ENCODE results near the gene TMPRSS9. TPM values are rescaled to one million over a fixed set of nuclear protein-coding genes. Genes with fewer than 3 reads are reported as not detected.

The TMPRSS9 gene
- total RNA-seq, 3 donors from 2014 or later: 0.17 to 0.41 TPM; not detected in 1

DNA sequence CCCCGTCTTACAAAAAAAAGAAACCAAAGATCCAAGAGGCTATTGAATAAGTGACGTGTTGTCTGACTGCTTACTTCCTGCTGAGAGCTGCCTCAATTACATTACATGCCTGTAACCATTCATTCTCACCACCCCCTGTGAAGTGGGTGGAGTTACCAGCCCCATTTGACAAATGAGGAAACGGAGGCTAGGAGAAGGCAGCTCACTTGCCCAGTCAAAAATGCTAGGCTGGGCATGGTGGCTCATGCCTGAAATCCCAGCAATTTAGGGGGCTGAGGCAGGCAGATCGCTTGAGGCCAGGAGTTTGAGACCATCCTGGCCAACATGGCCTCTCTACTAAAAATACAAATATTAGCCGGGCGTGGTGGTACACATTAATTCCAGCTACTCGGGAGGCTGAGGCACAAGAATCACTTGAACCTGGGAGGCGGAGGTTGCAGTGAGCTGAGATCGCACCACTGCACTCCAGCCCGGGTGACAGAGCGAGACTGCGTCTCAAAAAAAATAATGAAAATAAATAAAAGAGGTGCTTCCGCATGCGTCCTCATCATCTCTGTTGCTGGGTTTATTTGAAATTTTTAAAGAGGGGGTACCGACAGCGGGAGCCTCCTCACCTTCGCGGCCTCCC, 32.2 kb upstream of the TMPRSS9 start:
- TF ChIP-seq, protein P1, sequence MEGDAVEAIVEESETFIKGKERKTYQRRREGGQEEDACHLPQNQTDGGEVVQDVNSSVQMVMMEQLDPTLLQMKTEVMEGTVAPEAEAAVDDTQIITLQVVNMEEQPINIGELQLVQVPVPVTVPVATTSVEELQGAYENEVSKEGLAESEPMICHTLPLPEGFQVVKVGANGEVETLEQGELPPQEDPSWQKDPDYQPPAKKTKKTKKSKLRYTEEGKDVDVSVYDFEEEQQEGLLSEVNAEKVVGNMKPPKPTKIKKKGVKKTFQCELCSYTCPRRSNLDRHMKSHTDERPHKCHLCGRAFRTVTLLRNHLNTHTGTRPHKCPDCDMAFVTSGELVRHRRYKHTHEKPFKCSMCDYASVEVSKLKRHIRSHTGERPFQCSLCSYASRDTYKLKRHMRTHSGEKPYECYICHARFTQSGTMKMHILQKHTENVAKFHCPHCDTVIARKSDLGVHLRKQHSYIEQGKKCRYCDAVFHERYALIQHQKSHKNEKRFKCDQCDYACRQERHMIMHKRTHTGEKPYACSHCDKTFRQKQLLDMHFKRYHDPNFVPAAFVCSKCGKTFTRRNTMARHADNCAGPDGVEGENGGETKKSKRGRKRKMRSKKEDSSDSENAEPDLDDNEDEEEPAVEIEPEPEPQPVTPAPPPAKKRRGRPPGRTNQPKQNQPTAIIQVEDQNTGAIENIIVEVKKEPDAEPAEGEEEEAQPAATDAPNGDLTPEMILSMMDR (IDR thresholded peaks at IDR 0.05): no peak
- intact Hi-C loops (cut with DNase I, micrococcal nuclease): loop anchor here in 1 of 2 donors (10.0 kb wide), 1 partner anchor 93 kb away; the partner anchor contains the start of genes PLEKHJ1 and SF3A2
- peak; percentile 38 for ATAC-seq
- Histone ChIP-seq H3K36me3 (ENCODE audit: low read depth) (no peaks in the 10 kb centered on the region), H3K4me3 (peak overlapping the region; percentile 98), H3K4me1 (ENCODE audit: low read depth) (peaks cover 46% of the 10 kb centered on the region), H3K9me3 (no peaks in the 10 kb centered on the region)
- peak in 1 of 3 donors; percentile 67 for DNase-seq

GRCh38 chr19:2328401-2329148, 31.5 kb upstream of the TMPRSS9 start, which contains the start of the genes LSM7 and SPPL2B:
LSM7 (minus strand) TSS chr19:2328586; CDS start chr19:2328566, 20 bp downstream.
SPPL2B (plus strand) TSS chr19:2328684; CDS start chr19:2328710, 26 bp downstream.
- DNase-seq (peak; percentile 91 to 96 (median 94)), ATAC-seq (peak; percentile 68)
- Histone ChIP-seq H3K4me1 (ENCODE audit: low read depth) (peaks cover 51% of the 10 kb centered on the region), H3K36me3 (ENCODE audit: low read depth) (no peaks in the 10 kb centered on the region), H3K4me3 (peak within 1 kb of the TSS; percentile 98), H3K9me3 (no peaks in the 10 kb centered on the region)
- intact Hi-C loops (cut with DNase I, micrococcal nuclease): loop anchor here in 1 of 2 donors (10.0 kb wide), 1 partner anchor 94 kb away; the partner anchor contains the start of genes PLEKHJ1 and SF3A2
- TF ChIP-seq, protein P1 (IDR thresholded peaks at IDR 0.05): no peak

- no peaks in the 10 kb centered on the region for H3K36me3 ChIP-seq (ENCODE audit: low read depth)
- H3K9me3 ChIP-seq: no peaks in the 10 kb centered on the region
- ATAC-seq: no peak
- H3K4me3 ChIP-seq: peak overlapping the region; percentile 98
- TF ChIP-seq, protein P1 (IDR thresholded peaks at IDR 0.05): no peak
- peaks cover 57% of the 10 kb centered on the region for H3K4me1 ChIP-seq (ENCODE audit: low read depth)
- intact Hi-C loops (cut with DNase I, micrococcal nuclease): loop anchor here in 1 of 2 donors (10.0 kb wide), 1 partner anchor 94 kb away; the partner anchor contains the start of genes PLEKHJ1 and SF3A2
- no peak for DNase-seq
Observed at GRCh38 chr19:2329149-2329478, 31.0 kb upstream of the TMPRSS9 start.

GRCh38 chr19:2329501-2329916, 30.6 kb upstream of the TMPRSS9 start:
- TF ChIP-seq, protein P1 (IDR thresholded peaks at IDR 0.05): no peak
- Histone ChIP-seq H3K36me3 (ENCODE audit: low read depth) (no peaks in the 10 kb centered on the region), H3K4me3 (peak overlapping the region; percentile 98), H3K9me3 (no peaks in the 10 kb centered on the region), H3K4me1 (ENCODE audit: low read depth) (peaks cover 61% of the 10 kb centered on the region)
- intact Hi-C loops (cut with DNase I, micrococcal nuclease): loop anchor here in 1 of 2 donors (10.0 kb wide), 1 partner anchor 95 kb away; the partner anchor contains the start of genes PLEKHJ1 and SF3A2
- DNase-seq: peak in 2 of 3 donors; percentile 36 to 55
- no peak for ATAC-seq

- TF ChIP-seq, protein P1 (IDR thresholded peaks at IDR 0.05): no peak
- Histone ChIP-seq H3K9me3 (no peaks in the 10 kb centered on the region), H3K4me3 (no peak overlapping the region), H3K36me3 (ENCODE audit: low read depth) (no peaks in the 10 kb centered on the region), H3K4me1 (ENCODE audit: low read depth) (peaks cover 63% of the 10 kb centered on the region)
- DNase-seq (no peak), ATAC-seq (no peak)
- intact Hi-C loops (cut with DNase I, micrococcal nuclease): no loop called here
Observed at GRCh38 chr19:2330255-2330631, 29.8 kb upstream of the TMPRSS9 start.

Measured in mucosa of descending colon (tissue), 3 donors.